Measurements from ENCODE around the gene RNF222.

The RNF222 gene

GRCh38 chr17:8341456-8341855 is 56.2 kb downstream of the RNF222 start:
- no peak for DNase-seq (ENCODE audit: low read depth)

Measured in activated T-helper 1 cell treated with Interleukin-2 at 50 U/mL for 16 hours (primary cell).